Measurements from ENCODE around the gene SLC25A12.
"Not testable (repeated sequence)": the region's sequence is repeated elsewhere in the genome, so short reads cannot be mapped to it uniquely, and the experiment has no call there.

SLC25A12 gene

DNA sequence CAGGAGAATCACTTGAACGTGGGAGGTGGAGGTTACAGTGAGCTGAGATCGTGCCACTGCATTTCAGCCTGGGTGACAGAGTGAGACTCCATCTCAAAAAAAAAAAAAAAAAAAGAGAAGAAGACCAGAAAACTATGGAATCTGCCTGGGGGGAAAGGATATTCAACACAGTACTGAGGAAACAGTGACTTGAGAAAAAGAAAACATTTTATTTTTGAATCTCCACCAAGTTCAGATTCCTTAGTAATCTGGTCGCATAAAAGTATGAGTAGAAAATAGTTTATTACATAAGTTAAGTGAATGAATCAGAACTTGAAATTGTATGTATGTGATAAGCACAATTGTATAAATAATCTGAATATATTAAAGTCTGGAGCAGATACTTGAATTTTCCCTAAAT, 15.2 kb upstream of the SLC25A12 start:
- Histone ChIP-seq H2BK120ac (ENCODE audit: low read depth, low read length) (no peak overlapping the region), H3K36me3 (replicated peaks in 1 of 2; ENCODE audit: control insufficient read depth in 2 of 2, insufficient read depth in 2 of 2, low read length in 2 of 2) (no peaks in the 10 kb centered on the region), H3K9ac (ENCODE audit: low read depth, low read length, poor library complexity) (no peak overlapping the region), H3K79me1 (ENCODE audit: low read depth, low read length) (no peaks in the 10 kb centered on the region), H4K91ac (ENCODE audit: low read depth, low read length, poor library complexity) (no peak overlapping the region), H3K4me2 (ENCODE audit: insufficient read depth, low read length, poor library complexity, severe bottlenecking) (no peak overlapping the region), H3K18ac (ENCODE audit: low read length) (no peak overlapping the region), H3K27ac (replicated peaks; ENCODE audit: low read length) (no peak overlapping the region), H3K27me3 (ENCODE audit: control insufficient read depth in 3 of 3, insufficient read depth in 3 of 3, low read depth in 1 of 3, low read length in 3 of 3) (peaks cover 0 to 20% (median 0%) of the 10 kb centered on the region in 3 experiments), H3K14ac (ENCODE audit: low read length) (no peak overlapping the region), H2AFZ (ENCODE audit: low read length) (no peak overlapping the region), H2BK12ac (ENCODE audit: low read length) (no peak overlapping the region), H3K9me3 (replicated peaks in 1 of 2; ENCODE audit: control insufficient read depth in 2 of 2, insufficient read depth in 1 of 2, low read depth in 1 of 2, low read length in 2 of 2) (no peaks in the 10 kb centered on the region), H2BK15ac (ENCODE audit: low read length) (no peak overlapping the region), H3K4me1 (ENCODE audit: control insufficient read depth in 2 of 2, insufficient read depth in 1 of 2, low read depth in 1 of 2, low read length in 2 of 2) (no peaks in the 10 kb centered on the region), H2BK5ac (ENCODE audit: low read length) (no peak overlapping the region), H2AK5ac (ENCODE audit: low read depth, low read length) (no peak overlapping the region), H4K8ac (ENCODE audit: low read depth, low read length) (no peak overlapping the region), H3K4ac (ENCODE audit: low read length) (no peak overlapping the region), H3K23ac (ENCODE audit: low read depth, low read length, poor library complexity) (no peak overlapping the region), H3K4me3 (ENCODE audit: low read length in 2 of 2) (no peak overlapping the region)
- no peak for DNase-seq (ENCODE audit: low spot score)
- no CpG with 5 or more reads among the region's 3 CpGs for WGBS, 2 donors (ENCODE audit: extremely low coverage in 2 of 2, insufficient read length in 2 of 2, insufficient replicate concordance in 1 of 2)

DNA sequence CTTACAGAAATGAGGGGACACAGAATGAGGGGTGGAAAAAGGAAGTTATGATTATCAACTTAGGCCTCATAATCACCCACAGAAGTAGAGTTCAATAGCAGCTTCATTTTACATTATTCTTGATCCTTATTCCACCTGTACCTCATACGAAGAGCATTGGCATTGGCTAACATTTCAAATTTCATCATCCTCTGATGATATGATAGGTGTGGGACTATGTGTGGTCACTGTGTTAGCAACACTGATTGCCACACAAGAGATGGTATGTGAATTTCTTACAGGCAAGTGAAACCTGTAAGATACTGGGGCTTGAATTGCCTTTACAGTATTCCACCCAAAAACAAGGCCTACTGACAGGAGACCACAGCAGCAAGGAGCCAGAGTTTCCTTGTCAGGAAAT, 14.2 kb upstream of the SLC25A12 start:
- Histone ChIP-seq H2AFZ (ENCODE audit: low read length) (no peak overlapping the region), H2AK5ac (ENCODE audit: low read depth, low read length) (no peak overlapping the region), H2BK12ac (ENCODE audit: low read length) (no peak overlapping the region), H4K91ac (ENCODE audit: low read depth, low read length, poor library complexity) (no peak overlapping the region), H3K4me1 (ENCODE audit: control insufficient read depth in 2 of 2, insufficient read depth in 1 of 2, low read depth in 1 of 2, low read length in 2 of 2) (no peaks in the 10 kb centered on the region), H3K27me3 (ENCODE audit: control insufficient read depth in 3 of 3, insufficient read depth in 3 of 3, low read depth in 1 of 3, low read length in 3 of 3) (peaks cover 0 to 11% (median 0%) of the 10 kb centered on the region in 3 experiments), H3K9ac (ENCODE audit: low read depth, low read length, poor library complexity) (no peak overlapping the region), H3K4me3 (ENCODE audit: low read length in 2 of 2) (no peak overlapping the region), H3K18ac (ENCODE audit: low read length) (no peak overlapping the region), H3K9me3 (replicated peaks in 1 of 2; ENCODE audit: control insufficient read depth in 2 of 2, insufficient read depth in 1 of 2, low read depth in 1 of 2, low read length in 2 of 2) (no peaks in the 10 kb centered on the region), H2BK15ac (ENCODE audit: low read length) (no peak overlapping the region), H3K36me3 (replicated peaks in 1 of 2; ENCODE audit: control insufficient read depth in 2 of 2, insufficient read depth in 2 of 2, low read length in 2 of 2) (no peaks in the 10 kb centered on the region), H2BK5ac (ENCODE audit: low read length) (no peak overlapping the region), H3K4me2 (ENCODE audit: insufficient read depth, low read length, poor library complexity, severe bottlenecking) (no peak overlapping the region), H3K27ac (replicated peaks; ENCODE audit: low read length) (no peak overlapping the region), H3K23ac (ENCODE audit: low read depth, low read length, poor library complexity) (no peak overlapping the region), H2BK120ac (ENCODE audit: low read depth, low read length) (no peak overlapping the region), H3K79me1 (ENCODE audit: low read depth, low read length) (no peaks in the 10 kb centered on the region), H4K8ac (ENCODE audit: low read depth, low read length) (no peak overlapping the region), H3K4ac (ENCODE audit: low read length) (no peak overlapping the region), H3K14ac (ENCODE audit: low read length) (no peak overlapping the region)
- no CpG with 5 or more reads among the region's 1 CpG for WGBS, 2 donors (ENCODE audit: extremely low coverage in 2 of 2, insufficient read length in 2 of 2, insufficient replicate concordance in 1 of 2)
- DNase-seq (ENCODE audit: low spot score): no peak

DNA sequence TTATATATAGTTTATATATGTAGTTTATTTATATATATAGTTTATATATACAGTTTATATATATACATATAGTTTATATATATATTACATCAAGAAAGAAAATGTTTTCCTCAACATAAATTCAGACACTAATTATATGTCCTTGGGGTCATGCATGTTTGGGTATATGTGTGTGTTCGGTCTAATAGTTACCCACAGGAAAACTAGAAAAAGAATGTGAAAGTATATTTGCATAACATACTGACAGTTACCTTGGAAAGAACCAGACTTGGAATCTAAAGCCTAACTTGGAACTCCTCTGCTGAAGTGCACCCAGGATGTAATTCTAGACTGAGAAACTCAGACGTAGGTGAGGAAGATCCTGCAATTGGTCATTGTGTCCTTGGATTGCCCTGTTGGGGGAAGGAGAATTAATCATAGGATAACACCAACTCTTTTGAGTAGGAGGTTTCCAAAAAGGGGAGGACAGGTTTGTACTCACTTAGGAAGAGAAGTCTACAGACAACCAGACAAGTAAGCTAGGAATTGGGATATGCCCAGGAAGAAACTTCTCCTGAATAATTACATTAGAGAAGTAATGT, 8.9 kb upstream of the SLC25A12 start:
- H3K36me3 ChIP-seq (replicated peaks in 1 of 2; ENCODE audit: control insufficient read depth in 2 of 2, insufficient read depth in 2 of 2, low read length in 2 of 2): no peaks in the 10 kb centered on the region
- no CpG with 5 or more reads among the region's 2 CpGs for WGBS, 2 donors (ENCODE audit: extremely low coverage in 2 of 2, insufficient read length in 2 of 2, insufficient replicate concordance in 1 of 2)
- H3K9ac ChIP-seq (ENCODE audit: low read depth, low read length, poor library complexity): no peak overlapping the region
- H3K4me2 ChIP-seq (ENCODE audit: insufficient read depth, low read length, poor library complexity, severe bottlenecking): no peak overlapping the region
- H2BK120ac ChIP-seq (ENCODE audit: low read depth, low read length): no peak overlapping the region
- H3K27ac ChIP-seq (replicated peaks; ENCODE audit: low read length): no peak overlapping the region
- H2AFZ ChIP-seq (ENCODE audit: low read length): no peak overlapping the region
- H2AK5ac ChIP-seq (ENCODE audit: low read depth, low read length): no peak overlapping the region
- DNase-seq (ENCODE audit: low spot score): no peak
- no peak overlapping the region for H3K18ac ChIP-seq (ENCODE audit: low read length)
- no peak overlapping the region for H4K91ac ChIP-seq (ENCODE audit: low read depth, low read length, poor library complexity)
- no peaks in the 10 kb centered on the region for H3K4me1 ChIP-seq (ENCODE audit: control insufficient read depth in 2 of 2, insufficient read depth in 1 of 2, low read depth in 1 of 2, low read length in 2 of 2)
- no peak overlapping the region for H2BK12ac ChIP-seq (ENCODE audit: low read length)
- H3K14ac ChIP-seq (ENCODE audit: low read length): no peak overlapping the region
- no peak overlapping the region for H3K23ac ChIP-seq (ENCODE audit: low read depth, low read length, poor library complexity)
- H2BK5ac ChIP-seq (ENCODE audit: low read length): no peak overlapping the region
- no peaks in the 10 kb centered on the region for H3K79me1 ChIP-seq (ENCODE audit: low read depth, low read length)
- H4K8ac ChIP-seq (ENCODE audit: low read depth, low read length): no peak overlapping the region
- peaks cover 3 to 4% of the 10 kb centered on the region in 2 donors for H3K9me3 ChIP-seq (replicated peaks in 1 of 2; ENCODE audit: control insufficient read depth in 2 of 2, insufficient read depth in 1 of 2, low read depth in 1 of 2, low read length in 2 of 2)
- H3K4me3 ChIP-seq (ENCODE audit: low read length in 2 of 2): no peak overlapping the region
- H3K4ac ChIP-seq (ENCODE audit: low read length): no peak overlapping the region
- H2BK15ac ChIP-seq (ENCODE audit: low read length): no peak overlapping the region
- peaks cover 0 to under 1% (median 0%) of the 10 kb centered on the region in 3 experiments for H3K27me3 ChIP-seq (ENCODE audit: control insufficient read depth in 3 of 3, insufficient read depth in 3 of 3, low read depth in 1 of 3, low read length in 3 of 3)

DNA sequence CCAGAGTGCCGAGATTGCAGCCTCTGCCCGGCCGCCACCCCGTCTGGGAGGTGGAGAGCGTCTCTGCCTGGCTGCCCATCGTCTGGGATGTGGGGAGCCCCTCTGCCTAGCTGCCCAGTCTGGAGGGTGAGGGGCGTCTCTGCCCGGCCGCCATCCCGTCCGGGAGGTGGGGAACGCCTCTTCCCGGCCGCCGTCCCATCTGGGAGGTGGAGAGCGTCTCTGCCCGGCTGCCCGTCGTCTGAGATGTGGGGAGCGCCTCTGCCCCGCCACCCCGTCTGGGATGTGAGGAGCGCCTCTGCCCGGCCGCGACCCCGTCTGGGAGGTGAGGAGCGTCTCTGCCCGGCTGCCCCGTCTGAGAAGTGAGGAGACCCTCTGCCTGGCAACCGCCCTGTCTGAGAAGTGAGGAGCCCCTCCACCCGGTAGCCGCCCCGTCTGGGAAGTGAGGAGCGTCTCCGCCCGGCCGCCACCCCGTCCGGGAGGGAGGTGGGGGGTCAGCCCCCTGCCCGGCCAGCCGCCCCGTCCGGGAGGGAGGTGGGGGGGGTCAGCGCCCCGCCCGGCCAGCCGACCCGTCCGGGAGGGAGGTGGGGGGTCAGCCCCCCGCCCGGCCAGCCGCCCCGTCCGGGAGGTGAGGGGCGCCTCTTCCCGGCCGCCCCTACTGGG, 5.7 kb upstream of the SLC25A12 start:
- H3K27ac ChIP-seq (replicated peaks; ENCODE audit: low read length); H3K18ac ChIP-seq (ENCODE audit: low read length); H3K27me3 ChIP-seq (ENCODE audit: control insufficient read depth in 3 of 3, insufficient read depth in 3 of 3, low read depth in 1 of 3, low read length in 3 of 3); H3K4me2 ChIP-seq (ENCODE audit: insufficient read depth, low read length, poor library complexity, severe bottlenecking); H2AFZ ChIP-seq (ENCODE audit: low read length); H3K23ac ChIP-seq (ENCODE audit: low read depth, low read length, poor library complexity); H3K4me3 ChIP-seq (ENCODE audit: low read length in 2 of 2); H3K9ac ChIP-seq (ENCODE audit: low read depth, low read length, poor library complexity); H4K91ac ChIP-seq (ENCODE audit: low read depth, low read length, poor library complexity); DNase-seq (ENCODE audit: low spot score); H4K8ac ChIP-seq (ENCODE audit: low read depth, low read length); H2BK12ac ChIP-seq (ENCODE audit: low read length); H3K14ac ChIP-seq (ENCODE audit: low read length); H3K4ac ChIP-seq (ENCODE audit: low read length); H2AK5ac ChIP-seq (ENCODE audit: low read depth, low read length); H3K4me1 ChIP-seq (ENCODE audit: control insufficient read depth in 2 of 2, insufficient read depth in 1 of 2, low read depth in 1 of 2, low read length in 2 of 2); H3K79me1 ChIP-seq (ENCODE audit: low read depth, low read length); H2BK5ac ChIP-seq (ENCODE audit: low read length); H3K36me3 ChIP-seq (replicated peaks in 1 of 2; ENCODE audit: control insufficient read depth in 2 of 2, insufficient read depth in 2 of 2, low read length in 2 of 2); H2BK120ac ChIP-seq (ENCODE audit: low read depth, low read length); H2BK15ac ChIP-seq (ENCODE audit: low read length); H3K9me3 ChIP-seq (replicated peaks in 1 of 2; ENCODE audit: control insufficient read depth in 2 of 2, insufficient read depth in 1 of 2, low read depth in 1 of 2, low read length in 2 of 2): not testable (repeated sequence)
- no CpG with 5 or more reads among the region's 58 CpGs for WGBS, 2 donors (ENCODE audit: extremely low coverage in 2 of 2, insufficient read length in 2 of 2, insufficient replicate concordance in 1 of 2)
